Peyer's patch (tissue), 4 donors: ENCODE results near the gene SNX8.

Source experiments
- POLR2A ChIP-seq, 2 donors: fragments of 450-650 bp; IDR thresholded peaks; one replicate each; pipeline ENCODE4 v1.5.1; 2017; ENCODE audit warnings: antibody characterized with exemption in 2 of 2, mild to moderate bottlenecking in 2 of 2, moderate library complexity in 2 of 2
- TF ChIP-seq, protein P1 (sequence below), 6 experiments: fragments of 450-650 bp in 4 of 6; fragments of 200-600 bp in 2 of 6; sonication (generic) in 1 of 6; IDR thresholded peaks; one replicate each; pipeline ENCODE4 v1.5.1; 2017 to 2019; ENCODE audit warnings: antibody characterized with exemption in 6 of 6, mild to moderate bottlenecking in 3 of 6, moderate library complexity in 1 of 6

- TF ChIP-seq, protein P1, sequence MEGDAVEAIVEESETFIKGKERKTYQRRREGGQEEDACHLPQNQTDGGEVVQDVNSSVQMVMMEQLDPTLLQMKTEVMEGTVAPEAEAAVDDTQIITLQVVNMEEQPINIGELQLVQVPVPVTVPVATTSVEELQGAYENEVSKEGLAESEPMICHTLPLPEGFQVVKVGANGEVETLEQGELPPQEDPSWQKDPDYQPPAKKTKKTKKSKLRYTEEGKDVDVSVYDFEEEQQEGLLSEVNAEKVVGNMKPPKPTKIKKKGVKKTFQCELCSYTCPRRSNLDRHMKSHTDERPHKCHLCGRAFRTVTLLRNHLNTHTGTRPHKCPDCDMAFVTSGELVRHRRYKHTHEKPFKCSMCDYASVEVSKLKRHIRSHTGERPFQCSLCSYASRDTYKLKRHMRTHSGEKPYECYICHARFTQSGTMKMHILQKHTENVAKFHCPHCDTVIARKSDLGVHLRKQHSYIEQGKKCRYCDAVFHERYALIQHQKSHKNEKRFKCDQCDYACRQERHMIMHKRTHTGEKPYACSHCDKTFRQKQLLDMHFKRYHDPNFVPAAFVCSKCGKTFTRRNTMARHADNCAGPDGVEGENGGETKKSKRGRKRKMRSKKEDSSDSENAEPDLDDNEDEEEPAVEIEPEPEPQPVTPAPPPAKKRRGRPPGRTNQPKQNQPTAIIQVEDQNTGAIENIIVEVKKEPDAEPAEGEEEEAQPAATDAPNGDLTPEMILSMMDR (IDR thresholded peaks at IDR 0.05) = no peak
- TF ChIP-seq POLR2A (IDR thresholded peaks at IDR 0.05) = no peak
These were observed 94.6 kb downstream of the SNX8 start for GRCh38 chr7:2219606-2220005.
